Right lobe of liver (tissue), 6 donors: ENCODE results near the gene ALPK1. TPM values are rescaled to one million over a fixed set of nuclear protein-coding genes. Genes with fewer than 3 reads are reported as not detected.
A peak's percentile ranks its signal among the peaks of the same experiment; 100 is the strongest.

ENCODE experiments used
- ATAC-seq, 4 donors: fragments of 200-7000 bp; cut with Tn5 transposase; one replicate each; pipeline ENCODE4 v1.9.1; 2020; ENCODE audit warnings: mild to moderate bottlenecking in 4 of 4, moderate library complexity in 4 of 4
- DNase-seq, 3 donors: peaks; one replicate each; pipeline ENCODE4 v3.0.0-alpha.2; 2020
- H3K27ac ChIP-seq, 3 donors: fragments of 200-600 bp; one replicate each; pipeline ENCODE4 v1.8.0; 2022
- H3K27me3 ChIP-seq, 2 donors: fragments of 200-600 bp; one replicate each; pipeline ENCODE4 v1.8.0; 2022
- H3K36me3 ChIP-seq, 4 donors: fragments of 200-600 bp; sonication (generic) in 1 of 4; one replicate each; pipeline versions ENCODE4 v1.5.1 to v1.8.0; 2017 to 2022; ENCODE audit warnings: control low read depth in 1 of 4
- H3K4me1 ChIP-seq, 4 donors: fragments of 200-600 bp; sonication (generic) in 1 of 4; one replicate each; pipeline versions ENCODE4 v1.5.1 to v1.8.0; 2017 to 2022; ENCODE audit warnings: control low read depth in 1 of 4
- H3K4me3 ChIP-seq, 3 donors: fragments of 200-600 bp; one replicate each; pipeline ENCODE4 v1.8.0; 2022
- H3K9me3 ChIP-seq, 4 donors: fragments of 200-600 bp; sonication (generic) in 1 of 4; one replicate each; pipeline versions ENCODE4 v1.5.1 to v1.8.0; 2017 to 2022; ENCODE audit warnings: control low read depth in 1 of 4
- CTCF ChIP-seq, 4 donors: fragments of 200-600 bp in 3 of 4; fragments of 450-650 bp in 1 of 4; IDR thresholded peaks; one replicate each; pipeline versions ENCODE4 v1.5.1 to v1.8.0; 2016 to 2022; ENCODE audit warnings: antibody characterized with exemption in 4 of 4, mild to moderate bottlenecking in 2 of 4
- POLR2A ChIP-seq: fragments of 450-650 bp; IDR thresholded peaks from one replicate; pipeline ENCODE4 v1.6.1; 2017; ENCODE audit warnings: antibody characterized with exemption, mild to moderate bottlenecking
- WGBS: methylation state at CpG from one replicate; pipeline ENCODE4 v1.1.6; 2018; ENCODE audit warnings: low coverage, low lambda C conversion rate; ENCODE audit not compliant: insufficient coverage; ENCODE audit errors: missing lambda C conversion rate; 5-methylcytosine and 5-hydroxymethylcytosine counted together
- intact Hi-C, 2 donors: fragments of 100-400 bp; cut with DNase I; formaldehyde crosslinking; loops; one replicate each; pipeline versions ENCODE4 v1.11.2 to v1.14.1; 2022
- total RNA-seq, 6 experiments: library from RNA; depleted of rRNA in 2 of 6; stranded (reverse); fragments of >200 nt in 2 of 6; fragmentation: NEBNext Ultra II Directional in 3 of 6; extraction: Animal tissue kit (Norgen Biotek cat#: 25700) in 3 of 6; gene quantifications; one replicate each; pipeline versions ENCODE4 v1.1.0 to v1.2.4, GENCODE V29; 2016 to 2023
- donor health status: DM: no; HTN: yes; CAD: no.
- donor health status: DM: no; HTN: no; CAD: no.
- donor health status: DM: no; HTN: no; CAD: no.
- donor health status: DM: no; HTN: yes; CAD: no.
- donor health status: DM: no; HTN: yes; CAD: no.

The ALPK1 gene
- total RNA-seq, 6 experiments from 2014 or later, result 5.6 to 20.6 (median 9.9) TPM

- WGBS, result no CpG with 5 or more reads among the region's 20 CpGs
- no peak for TF ChIP-seq POLR2A
- TF ChIP-seq CTCF (IDR thresholded peaks at IDR 0.05), result no peak
- Histone ChIP-seq H3K27ac (no peak overlapping the region), H3K36me3 (no peaks in the 10 kb centered on the region), H3K4me1 (no peaks in the 10 kb centered on the region), H3K27me3 (no peaks in the 10 kb centered on the region), H3K9me3 (no peaks in the 10 kb centered on the region), H3K4me3 (no peak overlapping the region)
- intact Hi-C loops, result no loop called here
- DNase-seq, result no peak
- ATAC-seq, result no peak
Observed at GRCh38 chr4:112355662-112356061, 58.5 kb downstream of the ALPK1 start.

GRCh38 chr4:112357453-112357852, 60.3 kb downstream of the ALPK1 start:
- DNase-seq (no peak), ATAC-seq (no peak)
- intact Hi-C loops, result no loop called here
- Histone ChIP-seq H3K4me1 (no peaks in the 10 kb centered on the region), H3K9me3 (no peaks in the 10 kb centered on the region), H3K4me3 (no peak overlapping the region), H3K27ac (no peak overlapping the region), H3K27me3 (no peaks in the 10 kb centered on the region), H3K36me3 (no peaks in the 10 kb centered on the region)
- WGBS, result 40% methylated on average over 1 of the region's 11 CpGs
- TF ChIP-seq CTCF (IDR thresholded peaks at IDR 0.05) (no peak), POLR2A (no peak)

GRCh38 chr4:112357897-112358296, 60.7 kb downstream of the ALPK1 start:
- intact Hi-C loops, result no loop called here
- H3K4me3 ChIP-seq, result no peak overlapping the region
- ATAC-seq, result no peak
- no peaks in the 10 kb centered on the region for H3K9me3 ChIP-seq
- no peak overlapping the region for H3K27ac ChIP-seq
- 89% methylated on average over 5 of the region's 14 CpGs for WGBS
- H3K4me1 ChIP-seq, result no peaks in the 10 kb centered on the region
- DNase-seq, result no peak
- no peaks in the 10 kb centered on the region for H3K27me3 ChIP-seq
- H3K36me3 ChIP-seq, result no peaks in the 10 kb centered on the region
- TF ChIP-seq CTCF (IDR thresholded peaks at IDR 0.05) (no peak), POLR2A (no peak)

GRCh38 chr4:112358415-112358814, 61.2 kb downstream of the ALPK1 start:
- ATAC-seq (peak in 1 of 4 donors; percentile 27), DNase-seq (no peak)
- 100% methylated on average over 1 of the region's 10 CpGs for WGBS
- no peaks in the 10 kb centered on the region for H3K36me3 ChIP-seq
- H3K4me3 ChIP-seq, result no peak overlapping the region
- no peak for TF ChIP-seq POLR2A
- TF ChIP-seq CTCF (IDR thresholded peaks at IDR 0.05), result no peak
- H3K9me3 ChIP-seq, result no peaks in the 10 kb centered on the region
- intact Hi-C loops, result no loop called here
- no peak overlapping the region for H3K27ac ChIP-seq
- H3K4me1 ChIP-seq, result no peaks in the 10 kb centered on the region
- H3K27me3 ChIP-seq, result no peaks in the 10 kb centered on the region
